KMS-11 (cell line): Measurements from ENCODE around the gene TEX2.

Experiments
- H2AFZ ChIP-seq: fragments of 200-600 bp; sonication (generic); 2 replicates; pipeline ENCODE4 v1.6.1; 2016; ENCODE audit warnings: antibody characterized with exemption, mixed run types, low read depth
- H3K27ac ChIP-seq: fragments of 200-600 bp; sonication (generic); 2 replicates; pipeline ENCODE4 v1.6.1; 2016; ENCODE audit warnings: mild to moderate bottlenecking, mixed run types
- H3K27me3 ChIP-seq: fragments of 200-600 bp; sonication (generic); 2 replicates; pipeline ENCODE4 v1.6.1; 2017; ENCODE audit warnings: mild to moderate bottlenecking, low read depth, mixed run types, moderate library complexity; ENCODE audit not compliant: insufficient read depth
- H3K36me3 ChIP-seq: fragments of 200-600 bp; sonication (generic); 2 replicates; pipeline ENCODE4 v1.6.1; 2017; ENCODE audit warnings: mild to moderate bottlenecking, mixed run types; ENCODE audit not compliant: insufficient read depth
- H3K4me1 ChIP-seq: fragments of 200-600 bp; sonication (generic); 2 replicates; pipeline ENCODE4 v1.6.1; 2016; ENCODE audit warnings: mild to moderate bottlenecking, low read depth, mixed run types; ENCODE audit not compliant: poor library complexity, severe bottlenecking
- H3K4me2 ChIP-seq: fragments of 200-600 bp; sonication (generic); 2 replicates; pipeline ENCODE4 v1.7.0; 2016; ENCODE audit warnings: mild to moderate bottlenecking, mixed run types
- H3K4me3 ChIP-seq: fragments of 200-600 bp; sonication (generic); IDR thresholded peaks from 2 replicates; pipeline ENCODE4 v1.6.1; 2017; ENCODE audit warnings: low read depth, low read length, mixed read lengths; ENCODE audit not compliant: insufficient read depth
- H3K79me2 ChIP-seq: fragments of 200-600 bp; sonication (generic); 2 replicates; pipeline ENCODE4 v1.6.1; 2016; ENCODE audit warnings: low read depth, mixed run types; ENCODE audit not compliant: insufficient read depth
- H3K9ac ChIP-seq: fragments of 200-600 bp; sonication (generic); 2 replicates; pipeline ENCODE4 v1.6.1; 2016; ENCODE audit warnings: mild to moderate bottlenecking, mixed run types
- H4K20me1 ChIP-seq: fragments of 200-600 bp; sonication (generic); 2 replicates; pipeline ENCODE4 v1.6.1; 2016; ENCODE audit warnings: mild to moderate bottlenecking, mixed run types; ENCODE audit not compliant: insufficient read depth
- CTCF ChIP-seq: fragments of 200-600 bp; sonication (generic); conservative IDR thresholded peaks from 2 replicates; pipeline ENCODE4 v1.6.1; 2017; ENCODE audit warnings: low read depth, mild to moderate bottlenecking, antibody characterized with exemption, low read length, moderate library complexity, mixed read lengths

Gene TEX2

GRCh38 chr17:64155129-64155528 lies 107.9 kb downstream of the TEX2 start:
- Histone ChIP-seq H3K27me3 (no peaks in the 10 kb centered on the region), H4K20me1 (no peaks in the 10 kb centered on the region), H3K79me2 (no peaks in the 10 kb centered on the region), H3K4me3 (no peak overlapping the region), H3K4me1 (no peaks in the 10 kb centered on the region), H3K4me2 (no peak overlapping the region), H3K27ac (no peak overlapping the region), H2AFZ (no peak overlapping the region), H3K36me3 (no peaks in the 10 kb centered on the region), H3K9ac (no peak overlapping the region)
- no peak for TF ChIP-seq CTCF

DNA sequence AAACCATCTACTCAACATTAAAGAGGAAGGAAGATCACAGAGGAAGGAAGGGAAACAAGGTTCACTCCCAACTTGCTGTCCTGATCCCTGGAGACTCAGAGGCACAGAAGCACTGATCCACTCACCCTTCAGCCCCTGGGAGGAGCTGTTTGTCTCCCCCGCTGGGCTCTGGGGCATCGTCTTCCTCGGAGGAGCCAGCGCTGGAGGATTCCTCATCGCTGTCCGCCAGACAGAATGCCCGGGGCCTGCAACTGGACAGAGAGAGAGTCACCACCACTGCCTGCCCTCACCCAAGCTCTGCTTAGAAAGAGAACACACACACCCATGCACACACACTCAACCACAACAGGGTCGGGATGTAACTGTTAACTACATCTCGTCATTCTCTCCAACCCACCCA lies 108.3 kb downstream of the TEX2 start:
- no peaks in the 10 kb centered on the region for H3K4me1 ChIP-seq
- no peak overlapping the region for H3K9ac ChIP-seq
- no peak overlapping the region for H3K27ac ChIP-seq
- H3K79me2 ChIP-seq: no peaks in the 10 kb centered on the region
- H3K27me3 ChIP-seq: no peaks in the 10 kb centered on the region
- no peak for TF ChIP-seq CTCF
- no peak overlapping the region for H3K4me3 ChIP-seq
- no peaks in the 10 kb centered on the region for H3K36me3 ChIP-seq
- no peak overlapping the region for H3K4me2 ChIP-seq
- H2AFZ ChIP-seq: no peak overlapping the region
- H4K20me1 ChIP-seq: no peaks in the 10 kb centered on the region

DNA sequence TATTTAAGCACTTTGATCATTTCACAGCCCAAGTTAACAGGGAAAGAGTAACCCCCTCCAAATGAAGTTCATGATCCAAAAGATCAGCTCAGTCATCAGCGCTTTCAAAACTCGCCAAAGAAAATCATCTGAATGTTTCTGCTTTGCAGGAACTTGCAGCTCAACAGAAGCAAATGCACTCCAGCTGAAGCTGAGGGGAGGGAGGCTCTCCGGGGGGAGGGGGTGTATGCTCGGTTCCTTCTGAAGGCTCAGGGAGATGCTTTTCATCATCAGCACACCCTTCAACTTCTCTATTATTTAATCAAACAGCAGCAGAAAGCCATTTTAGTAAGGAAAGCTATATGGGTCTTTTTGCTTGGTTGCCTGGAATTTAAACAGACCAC lies 108.8 kb downstream of the TEX2 start:
- no peaks in the 10 kb centered on the region for H3K79me2 ChIP-seq
- no peak overlapping the region for H3K27ac ChIP-seq
- no peak overlapping the region for H3K9ac ChIP-seq
- no peaks in the 10 kb centered on the region for H3K36me3 ChIP-seq
- TF ChIP-seq CTCF: no peak
- H4K20me1 ChIP-seq: no peaks in the 10 kb centered on the region
- no peak overlapping the region for H3K4me3 ChIP-seq
- no peaks in the 10 kb centered on the region for H3K27me3 ChIP-seq
- H3K4me2 ChIP-seq: no peak overlapping the region
- no peaks in the 10 kb centered on the region for H3K4me1 ChIP-seq
- H2AFZ ChIP-seq: no peak overlapping the region

DNA sequence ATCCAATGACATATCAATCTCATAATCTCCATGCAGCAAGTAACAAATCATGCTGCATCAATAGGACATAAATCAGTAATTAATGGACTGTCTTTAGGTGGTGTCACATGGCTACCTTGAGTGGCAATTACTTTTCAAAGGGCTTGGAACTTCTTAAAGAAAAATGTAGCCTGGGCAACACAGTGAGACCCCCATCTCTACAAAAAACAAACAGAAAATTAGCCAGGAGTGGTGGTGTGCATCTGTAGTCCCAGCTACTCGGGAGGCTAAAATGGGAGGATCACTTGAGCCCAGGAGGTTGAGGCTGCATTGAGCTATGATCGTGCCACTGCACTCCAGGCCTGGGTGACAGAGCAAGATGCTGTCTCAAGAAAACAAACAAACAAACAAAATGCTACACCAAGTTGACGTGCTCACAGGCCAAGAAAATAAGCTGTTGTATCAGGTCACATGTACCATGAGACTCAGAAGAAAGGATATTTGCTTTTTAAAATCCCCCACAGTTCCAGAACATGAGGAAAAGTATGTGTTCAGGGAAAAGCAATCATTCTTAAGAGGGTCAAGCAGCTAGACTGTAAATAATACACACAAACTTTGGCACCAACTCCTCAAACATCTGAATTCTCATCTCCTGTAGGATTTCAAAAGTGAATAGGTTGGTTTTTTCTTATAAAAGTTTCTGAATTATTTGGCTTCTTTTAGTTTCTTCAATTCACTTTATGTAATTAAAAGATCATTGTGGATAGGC lies 109.3 kb downstream of the TEX2 start:
- Histone ChIP-seq H3K79me2 (no peaks in the 10 kb centered on the region), H3K36me3 (no peaks in the 10 kb centered on the region), H3K27me3 (no peaks in the 10 kb centered on the region), H3K9ac (no peak overlapping the region), H3K27ac (no peak overlapping the region), H3K4me2 (no peak overlapping the region), H3K4me3 (no peak overlapping the region), H2AFZ (no peak overlapping the region), H4K20me1 (no peaks in the 10 kb centered on the region), H3K4me1 (no peaks in the 10 kb centered on the region)
- no peak for TF ChIP-seq CTCF
